HG02588 (cell line): ENCODE results near the gene RTKN2.
A peak's percentile ranks its signal among the peaks of the same experiment; 100 is the strongest.

Experiments used
- ATAC-seq: cut with Tn5 transposase; IDR thresholded peaks from one replicate; pipeline ENCODE4 v1.9.1; 2021; ENCODE audit warnings: mild to moderate bottlenecking, moderate library complexity; ENCODE audit not compliant: unreplicated experiment

Gene RTKN2

GRCh38 chr10:62182171-62182570 is 86.5 kb downstream of the RTKN2 start:
- no peak for ATAC-seq

DNA sequence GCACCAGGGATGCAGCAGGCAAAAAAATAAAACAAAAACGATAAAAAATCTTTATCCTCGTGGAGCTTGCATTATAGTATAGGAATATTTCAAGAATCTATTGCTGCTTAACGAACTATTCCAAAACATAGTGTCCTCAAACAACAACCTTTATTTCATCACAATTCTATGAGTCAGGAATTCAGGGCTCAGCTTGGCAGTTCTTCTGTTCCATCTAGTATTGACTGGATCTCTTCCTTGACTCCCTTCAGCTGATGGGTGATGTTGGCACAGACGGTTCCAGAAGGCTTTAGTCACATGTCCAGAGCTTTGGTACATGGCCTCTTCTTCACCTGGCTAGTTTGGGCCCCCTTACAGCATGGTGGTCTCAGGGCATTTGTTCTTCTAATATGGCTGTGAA is 88.0 kb downstream of the RTKN2 start:
- ATAC-seq = no peak

DNA sequence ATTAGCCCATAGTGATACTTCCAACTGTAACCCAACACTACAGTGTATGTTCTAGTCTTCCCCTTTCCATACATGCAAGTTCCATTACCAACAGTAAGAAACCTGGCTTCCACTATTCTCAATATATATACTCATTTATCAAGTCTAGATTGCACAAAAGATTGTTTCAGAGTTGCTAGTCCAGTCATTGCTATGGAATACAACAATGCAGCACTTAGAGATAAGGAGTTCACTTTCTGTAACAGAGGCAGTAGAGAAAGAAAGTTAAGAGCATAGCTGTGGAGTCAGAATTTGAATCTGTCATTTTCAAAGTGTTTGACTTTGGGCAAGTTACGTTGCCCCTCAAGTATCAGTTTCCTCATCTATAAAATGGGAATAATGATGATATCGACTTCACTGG is 90.1 kb downstream of the RTKN2 start:
- ATAC-seq = no peak

DNA sequence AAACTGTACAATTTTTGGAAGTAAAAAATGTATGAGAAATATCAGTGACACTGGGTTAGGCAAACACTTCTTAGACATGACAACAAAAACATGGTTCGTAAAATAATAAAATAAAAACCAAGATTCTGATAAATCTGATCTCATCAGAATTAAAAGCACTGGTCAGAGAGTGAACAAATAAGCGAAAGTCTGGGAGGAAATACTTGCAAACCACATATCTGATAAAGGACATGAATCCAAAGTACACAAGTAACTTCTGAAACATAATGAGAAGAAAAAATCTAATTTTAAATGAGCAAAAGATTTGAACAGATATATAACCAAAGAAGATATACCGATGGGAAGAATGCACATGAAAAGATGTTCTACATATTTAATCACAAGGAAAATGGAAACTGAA is 91.5 kb downstream of the RTKN2 start:
- no peak for ATAC-seq

GRCh38 chr10:62175251-62175650 is 93.4 kb downstream of the RTKN2 start:
- ATAC-seq = no peak

DNA sequence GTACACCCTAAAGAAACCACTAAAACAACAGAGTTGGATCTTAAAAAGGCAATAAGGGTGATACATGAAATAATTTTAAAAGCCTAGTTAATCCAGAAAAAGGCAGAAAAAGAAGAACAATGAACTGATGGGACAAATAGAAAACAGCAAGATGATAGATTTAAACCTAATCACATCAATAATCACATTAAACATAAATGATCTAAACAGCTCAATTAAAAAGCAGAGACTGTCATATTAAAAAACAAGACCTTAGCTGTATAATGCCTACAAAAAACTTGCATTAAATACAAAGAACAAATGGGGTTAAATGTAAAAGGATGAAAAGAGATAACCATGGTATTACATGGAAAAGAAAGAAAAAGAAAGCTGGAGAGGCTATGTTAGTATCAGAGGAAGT is 96.2 kb downstream of the RTKN2 start:
- no peak for ATAC-seq

- no peak for ATAC-seq
Measured at GRCh38 chr10:62171791-62172190, 96.9 kb downstream of the RTKN2 start.

- no peak for ATAC-seq
Measured at GRCh38 chr10:62170732-62171131, 97.9 kb downstream of the RTKN2 start.

DNA sequence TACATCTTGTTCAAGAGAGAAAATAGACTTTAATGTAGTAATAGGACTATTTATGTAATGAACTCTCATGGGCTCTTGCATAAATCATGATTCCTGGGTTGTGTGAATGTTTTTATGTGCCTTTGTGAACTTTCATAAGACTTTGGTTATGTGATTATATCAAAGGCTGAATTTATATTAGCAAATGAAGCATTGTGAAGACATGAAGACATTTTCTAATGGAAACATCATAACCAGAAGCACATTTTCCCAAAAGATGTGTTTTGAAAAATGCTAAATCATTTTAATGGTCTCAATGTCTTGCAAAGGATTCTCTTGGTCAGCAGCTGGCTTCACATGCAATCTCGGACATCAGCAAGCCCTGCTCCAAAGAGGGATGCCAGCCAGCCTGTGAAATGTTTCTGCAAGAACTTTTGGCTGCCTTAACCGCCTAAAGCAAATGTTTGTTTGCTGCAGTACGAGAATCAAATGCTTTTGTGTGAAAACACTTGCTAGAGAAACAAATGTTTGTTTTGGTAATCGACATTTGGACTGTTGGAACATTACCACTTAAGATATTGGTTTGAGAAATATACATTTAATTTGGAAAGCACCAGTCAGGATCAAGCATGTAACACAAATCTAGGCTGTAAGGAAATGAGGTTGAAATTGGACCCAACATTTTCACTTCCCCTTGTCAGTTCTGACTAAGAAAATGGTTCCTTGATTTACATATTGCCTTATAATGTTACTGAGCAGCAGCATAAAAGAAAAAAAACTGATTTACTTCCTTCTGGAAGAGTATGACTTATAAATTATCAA is 102.1 kb downstream of the RTKN2 start:
- peak; percentile 99 for ATAC-seq

DNA sequence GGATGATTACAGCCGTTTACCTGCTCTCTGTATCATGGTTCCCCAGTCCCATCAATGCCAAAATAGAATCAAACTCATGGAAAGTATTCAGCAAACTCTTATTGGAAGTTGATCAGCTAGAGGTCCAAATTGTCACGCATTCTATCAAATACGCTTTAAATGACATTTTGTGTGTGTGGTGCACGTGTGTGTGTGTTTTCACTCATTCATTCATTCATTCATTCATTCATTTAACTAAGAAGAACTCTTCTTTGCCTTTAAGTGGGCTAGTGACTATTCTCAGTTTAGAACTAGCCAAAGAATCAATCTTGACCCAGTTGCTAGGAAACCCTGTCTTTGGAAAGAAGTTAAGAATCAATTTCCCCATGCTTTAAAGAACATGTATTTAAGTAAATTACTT is 102.8 kb downstream of the RTKN2 start:
- no peak for ATAC-seq

GRCh38 chr10:62163024-62163423 is 105.6 kb downstream of the RTKN2 start:
- ATAC-seq = no peak

DNA sequence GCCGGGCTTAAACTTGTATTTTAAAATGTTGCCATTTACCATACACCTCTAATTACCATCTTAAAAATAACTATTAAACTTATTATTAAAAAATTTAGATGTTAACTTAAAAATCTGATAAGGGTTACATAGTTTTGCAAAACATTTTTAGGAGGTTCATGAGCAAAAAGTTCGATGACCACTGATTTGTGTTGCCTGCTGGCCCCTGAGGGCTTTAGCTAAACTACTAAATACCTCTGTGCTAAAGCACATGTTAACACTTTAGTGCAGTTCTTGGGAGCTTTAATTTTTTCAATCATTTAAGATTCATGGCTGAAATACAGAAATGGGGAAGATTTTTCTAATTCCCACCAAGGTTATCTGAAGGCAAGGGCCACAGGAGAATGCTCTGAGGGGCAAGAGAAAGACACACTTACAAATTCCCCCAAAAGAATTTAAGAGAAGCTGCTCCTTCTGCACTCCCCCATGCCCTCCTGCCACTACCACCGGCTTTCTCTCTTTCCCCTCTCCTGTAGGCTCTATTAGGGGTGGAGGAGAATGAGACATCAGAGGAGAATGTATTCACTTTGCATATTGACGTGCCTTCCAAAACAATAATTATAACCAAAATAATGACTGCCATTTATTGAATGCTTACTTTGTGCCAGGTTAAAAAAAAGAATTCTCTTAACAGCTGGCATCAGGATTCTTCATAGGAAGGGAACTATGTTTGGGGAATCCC is 106.2 kb downstream of the RTKN2 start:
- no peak for ATAC-seq

- no peak for ATAC-seq
Measured at GRCh38 chr10:62159351-62159750, 109.3 kb downstream of the RTKN2 start.

- no peak for ATAC-seq
Measured at GRCh38 chr10:62157601-62158000, 111.0 kb downstream of the RTKN2 start.

DNA sequence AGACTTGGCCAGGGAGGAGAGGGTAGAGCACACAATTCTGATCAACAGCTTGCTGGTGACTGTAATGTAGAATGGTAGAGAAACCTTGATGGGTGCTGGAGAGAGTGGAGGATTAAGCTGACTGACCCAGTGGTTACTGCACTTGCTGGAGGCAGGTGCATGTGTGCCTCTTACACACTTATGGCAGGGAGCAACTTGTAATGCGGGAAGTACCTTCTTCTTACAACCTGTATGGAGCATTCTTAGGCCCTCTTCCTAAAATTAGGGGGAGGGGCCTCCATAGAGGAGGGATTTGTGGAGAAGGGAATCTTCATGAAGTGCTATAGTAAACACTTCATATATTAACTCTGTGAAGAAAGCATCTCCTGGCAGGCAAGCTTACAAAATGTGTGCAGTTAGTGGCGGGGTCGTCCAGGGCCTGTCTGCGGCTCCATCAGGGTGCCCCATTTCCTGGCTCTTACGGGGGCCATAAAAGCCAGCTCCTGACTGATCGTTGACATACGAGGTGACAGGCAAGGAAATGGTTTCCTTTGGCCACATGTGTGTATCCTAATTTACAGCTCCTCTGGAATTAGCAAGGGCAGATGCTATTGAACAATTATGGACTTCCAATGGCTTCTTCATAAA is 113.5 kb downstream of the RTKN2 start:
- ATAC-seq = no peak

- ATAC-seq = no peak
Measured at GRCh38 chr10:62154231-62154630, 114.4 kb downstream of the RTKN2 start.

DNA sequence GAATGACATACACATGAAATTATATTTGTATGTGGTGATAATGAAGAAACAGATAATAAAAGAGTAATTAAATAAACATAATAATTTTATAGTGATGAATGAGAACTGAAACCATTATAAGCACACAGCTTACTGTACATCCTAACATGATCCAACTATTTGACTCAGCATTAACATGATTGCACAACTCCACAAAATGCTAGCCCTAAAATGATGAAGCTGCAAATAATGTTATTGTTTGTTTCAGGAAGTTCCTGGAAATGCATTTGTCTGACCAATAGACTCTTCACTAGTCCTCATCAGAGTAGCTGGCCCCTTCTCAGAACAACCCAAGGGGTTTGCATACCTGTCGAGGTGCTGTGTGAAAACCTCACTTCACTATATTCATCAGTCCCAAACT is 115.5 kb downstream of the RTKN2 start:
- ATAC-seq = no peak

DNA sequence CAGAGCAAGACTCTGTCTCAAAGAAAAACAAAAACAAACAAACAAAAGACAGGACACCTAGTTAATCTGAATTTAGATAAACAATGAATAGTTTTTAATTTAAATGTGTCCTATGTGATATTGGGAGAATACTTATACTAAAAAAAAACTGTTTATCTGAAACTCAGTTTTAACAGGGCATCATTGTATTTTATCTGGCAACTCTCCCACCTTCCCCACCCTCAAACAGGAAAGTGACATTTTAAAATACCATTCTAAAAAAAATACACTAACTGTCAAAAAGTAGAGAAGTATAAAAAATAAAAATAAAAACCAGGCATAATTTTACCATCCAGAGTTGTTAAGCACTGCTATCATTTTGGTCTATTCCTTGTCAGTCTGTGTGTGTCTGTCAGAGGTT is 119.0 kb downstream of the RTKN2 start:
- ATAC-seq = no peak

GRCh38 chr10:62148155-62148554 is 120.5 kb downstream of the RTKN2 start:
- no peak for ATAC-seq

DNA sequence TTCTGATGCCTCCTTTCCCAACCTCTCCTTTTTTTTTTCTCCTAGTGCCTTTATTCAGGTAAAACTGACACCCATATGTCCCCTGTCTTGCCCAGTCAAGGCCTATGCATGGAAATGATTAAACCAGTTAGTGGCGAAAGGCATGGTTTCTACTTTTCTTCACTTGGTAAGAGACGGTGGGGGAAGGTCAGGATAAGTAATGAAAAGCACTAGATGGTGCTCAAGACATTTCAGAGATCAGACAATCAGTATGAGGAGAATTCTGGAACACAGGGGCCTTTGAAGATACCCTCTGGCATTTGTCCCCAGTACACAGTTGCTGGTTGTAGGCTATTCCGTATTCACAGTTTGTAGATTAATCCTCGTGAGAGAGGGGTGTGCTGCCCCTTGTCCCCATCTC is 121.2 kb downstream of the RTKN2 start:
- no peak for ATAC-seq

DNA sequence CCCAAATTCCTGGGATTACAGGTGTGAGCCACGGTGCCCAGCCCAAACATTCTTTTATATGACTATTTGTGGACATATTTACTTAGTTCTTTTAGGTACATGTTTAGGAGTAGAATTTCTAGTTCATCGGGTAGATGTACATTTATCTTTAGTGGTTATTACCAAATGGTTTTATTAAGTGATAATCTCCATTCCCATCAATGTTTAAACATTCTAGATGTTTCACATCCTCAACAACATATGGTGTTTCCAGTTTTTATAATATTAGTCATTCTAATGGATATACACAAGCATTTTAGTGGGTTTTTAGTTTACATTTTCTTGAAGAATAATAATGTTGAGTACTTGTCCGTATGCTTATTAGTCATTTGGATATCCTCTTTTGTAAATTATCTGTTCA is 131.7 kb downstream of the RTKN2 start:
- ATAC-seq = no peak

DNA sequence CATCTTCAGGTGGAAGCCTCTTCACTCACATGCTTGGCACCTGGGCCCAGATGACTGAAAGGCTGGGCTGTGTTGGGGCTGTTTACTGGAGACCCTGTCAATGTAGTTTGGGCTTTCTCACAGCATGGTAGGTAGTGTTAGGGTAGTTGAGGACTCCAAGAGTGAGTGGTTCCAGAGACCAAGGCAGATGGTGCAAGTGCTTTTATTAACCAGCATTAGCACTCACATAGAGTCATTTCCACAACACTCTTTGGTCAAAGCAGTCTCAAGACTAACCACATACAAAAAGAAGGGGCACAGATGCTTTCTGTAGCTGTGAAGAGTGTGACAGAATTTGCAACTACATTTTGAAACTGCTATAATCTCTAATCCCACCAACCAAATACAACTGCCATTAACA is 135.0 kb downstream of the RTKN2 start:
- ATAC-seq = peak; percentile 96
